ENCODE measurements around the gene FAM20A.

GRCh38 chr17:68573338-68573737 lies 27.8 kb downstream of the FAM20A start:
- TF ChIP-seq CTCF (IDR thresholded peaks at IDR 0.05) (no peak), POLR2A (IDR thresholded peaks at IDR 0.05) (no peak)

Data from heart left ventricle (tissue), 13 donors.